WTC11 (cell line): Measurements from ENCODE around the gene PIP5K1A. TPM values are rescaled to one million over a fixed set of nuclear protein-coding genes. Genes with fewer than 3 reads are reported as not detected.

Experiments used
- ATAC-seq: fragments of 200-7000 bp; cut with Tn5 transposase; 2 replicates; pipeline ENCODE4 v1.10.0; 2021; ENCODE audit warnings: mild to moderate bottlenecking, moderate library complexity
- CTCF ChIA-PET: fragments of 300-600 bp; sonication (Branson Sonifier 250); formaldehyde crosslinking; loops from one replicate; lab custom pipeline; 2021; ENCODE audit warnings: antibody characterized with exemption; lab: Charles Lee
- POLR2A ChIA-PET: fragments of 350-600 bp; sonication (Branson Sonifier 250); formaldehyde crosslinking; loops from one replicate; lab custom pipeline; 2021; ENCODE audit warnings: antibody characterized with exemption; lab: Charles Lee
- DNase-seq: peaks from one replicate; pipeline ENCODE4 v3.0.0; 2021; ENCODE audit warnings: low spot score
- H3K27ac Mint-ChIP-seq: 2 replicates; pipeline ENCODE4 v1.8.0; 2021; ENCODE audit warnings: mixed read lengths
- H3K27me3 Mint-ChIP-seq: 2 replicates; pipeline ENCODE4 v1.8.0; 2021; ENCODE audit warnings: low read depth, mild to moderate bottlenecking, moderate library complexity, mixed read lengths
- H3K36me3 Mint-ChIP-seq: 2 replicates; pipeline ENCODE4 v1.8.0; 2021; ENCODE audit warnings: mixed read lengths
- H3K4me1 Mint-ChIP-seq: 2 replicates; pipeline ENCODE4 v1.8.0; 2022; ENCODE audit warnings: mixed read lengths
- H3K4me3 Mint-ChIP-seq: 2 replicates; pipeline ENCODE4 v1.8.0; 2021; ENCODE audit warnings: mild to moderate bottlenecking, moderate library complexity, mixed read lengths
- H3K9me3 Mint-ChIP-seq: 2 replicates; pipeline ENCODE4 v1.8.0; 2021; ENCODE audit warnings: mixed read lengths
- ARID4B ChIP-seq: sonication (generic); formaldehyde crosslinking; IDR thresholded peaks from 2 replicates; pipeline ENCODE4 v1.8.0; 2023; ENCODE audit warnings: missing genetic modification reagents, mild to moderate bottlenecking, borderline replicate concordance
- ATF6 ChIP-seq: sonication (generic); formaldehyde crosslinking; IDR thresholded peaks from 2 replicates; pipeline ENCODE4 v1.8.1; 2023; ENCODE audit warnings: mild to moderate bottlenecking, missing genetic modification reagents
- CREB1 ChIP-seq: sonication (generic); formaldehyde crosslinking; IDR thresholded peaks from 2 replicates; pipeline ENCODE4 v1.8.0; 2023; ENCODE audit warnings: mild to moderate bottlenecking, missing genetic modification reagents
- CREM ChIP-seq: sonication (generic); formaldehyde crosslinking; IDR thresholded peaks from 2 replicates; pipeline ENCODE4 v1.8.1; 2022; ENCODE audit warnings: mild to moderate bottlenecking, missing genetic modification reagents, moderate library complexity
- ELF4 ChIP-seq: sonication (generic); formaldehyde crosslinking; IDR thresholded peaks from 2 replicates; pipeline ENCODE4 v1.8.1; 2022; ENCODE audit warnings: low read depth, mild to moderate bottlenecking, moderate library complexity, missing genetic modification reagents
- FOXP4 ChIP-seq: sonication (generic); formaldehyde crosslinking; IDR thresholded peaks from 2 replicates; pipeline ENCODE4 v1.8.0; 2022; ENCODE audit warnings: mild to moderate bottlenecking, missing genetic modification reagents
- GRHL2 ChIP-seq: fragments of 250-450 bp; sonication (Bioruptor Pico); IDR thresholded peaks from 2 replicates; pipeline ENCODE4 v1.8.0; 2022; ENCODE audit warnings: mild to moderate bottlenecking, moderate library complexity; ENCODE audit not compliant: insufficient replicate concordance, severe bottlenecking
- KAT7 ChIP-seq: sonication (generic); formaldehyde crosslinking; IDR thresholded peaks from 2 replicates; pipeline ENCODE4 v1.8.1; 2023; ENCODE audit warnings: missing genetic modification reagents, mild to moderate bottlenecking, borderline replicate concordance
- MLX ChIP-seq: sonication (generic); formaldehyde crosslinking; IDR thresholded peaks from 2 replicates; pipeline ENCODE4 v1.8.1; 2023; ENCODE audit warnings: mild to moderate bottlenecking, missing genetic modification reagents, moderate library complexity
- NFATC4 ChIP-seq: fragments of 250-450 bp; sonication (Bioruptor Pico); IDR thresholded peaks from 2 replicates; pipeline ENCODE4 v1.9.0; 2021; ENCODE audit warnings: mild to moderate bottlenecking
- NR1H2 ChIP-seq: sonication (generic); formaldehyde crosslinking; IDR thresholded peaks from 2 replicates; pipeline ENCODE4 v1.9.0; 2021; ENCODE audit warnings: mild to moderate bottlenecking, moderate library complexity, missing genetic modification reagents
- NR2C2 ChIP-seq: sonication (generic); formaldehyde crosslinking; IDR thresholded peaks from 2 replicates; pipeline ENCODE4 v1.8.0; 2022; ENCODE audit warnings: mild to moderate bottlenecking, missing genetic modification reagents
- SMAD3 ChIP-seq: sonication (generic); formaldehyde crosslinking; IDR thresholded peaks from 2 replicates; pipeline ENCODE4 v1.8.0; 2022; ENCODE audit warnings: missing genetic modification reagents, mild to moderate bottlenecking, borderline replicate concordance
- SMAD4 ChIP-seq: sonication (generic); formaldehyde crosslinking; IDR thresholded peaks from 2 replicates; pipeline ENCODE4 v1.8.0; 2022; ENCODE audit warnings: mild to moderate bottlenecking, missing genetic modification reagents
- USF2 ChIP-seq: sonication (generic); formaldehyde crosslinking; IDR thresholded peaks from 2 replicates; pipeline ENCODE4 v1.8.1; 2023; ENCODE audit warnings: mild to moderate bottlenecking, missing genetic modification reagents, moderate library complexity
- ZNF138 ChIP-seq: sonication (generic); formaldehyde crosslinking; conservative IDR thresholded peaks from 2 replicates; pipeline ENCODE4 v1.8.1; 2022; ENCODE audit warnings: mild to moderate bottlenecking, moderate library complexity, missing genetic modification reagents
- ZNF232 ChIP-seq: sonication (generic); formaldehyde crosslinking; IDR thresholded peaks from 2 replicates; pipeline ENCODE4 v1.8.0; 2022; ENCODE audit warnings: mild to moderate bottlenecking, missing genetic modification reagents
- total RNA-seq: library from RNA; stranded (reverse); gene quantifications from 3 replicates; pipeline ENCODE4 v1.2.3, GENCODE V29; 2021

Gene PIP5K1A
- total RNA-seq, 1 experiment from 2014 or later: 81.3 TPM

- Mint-ChIP-seq H3K36me3 (peaks cover 24% of the 10 kb centered on the region), H3K4me1 (peaks cover 8% of the 10 kb centered on the region), H3K9me3 (no peaks in the 10 kb centered on the region), H3K27ac (peak overlapping the region; percentile 54), H3K4me3 (no peak overlapping the region), H3K27me3 (no peaks in the 10 kb centered on the region)
- ATAC-seq (peak; percentile 22; the same call in 1 of the 2 replicates), DNase-seq (no peak)
- TF ChIP-seq USF2 (CRISPR knock-in tag): peak; percentile 11; the same call in 1 of the 2 replicates
- TF ChIP-seq ZNF232 (CRISPR knock-in tag): no peak
- TF ChIP-seq ATF6 (CRISPR knock-in tag): no peak
- ChIA-PET CTCF (interaction anchor here (1.0 to 6.9 kb wide), 6 partner anchors 16 to 87 kb away, joined by 3 to 167 read pairs (median 3); no protein-coding TSS in a partner anchor), POLR2A (no interaction called here)
Observed at GRCh38 chr1:151158751-151159251, 39.6 kb upstream of the PIP5K1A start.

GRCh38 chr1:151159373-151159772 lies 39.0 kb upstream of the PIP5K1A start:
- ChIA-PET CTCF (interaction anchor here (1.0 to 6.9 kb wide), 6 partner anchors 17 to 88 kb away, joined by 3 to 167 read pairs (median 3); no protein-coding TSS in a partner anchor), POLR2A (no interaction called here)
- Mint-ChIP-seq H3K9me3 (no peaks in the 10 kb centered on the region), H3K27ac (peak overlapping the region; percentile 54), H3K4me3 (no peak overlapping the region), H3K4me1 (peaks cover 11% of the 10 kb centered on the region), H3K27me3 (no peaks in the 10 kb centered on the region), H3K36me3 (peaks cover 24% of the 10 kb centered on the region)
- DNase-seq (no peak), ATAC-seq (no peak)
- TF ChIP-seq CREM (CRISPR knock-in tag) (no peak), ELF4 (CRISPR knock-in tag) (no peak), SMAD4 (CRISPR knock-in tag) (no peak), NR2C2 (no peak), NR1H2 (CRISPR knock-in tag) (no peak), CREB1 (CRISPR knock-in tag) (no peak), ATF6 (CRISPR knock-in tag) (no peak)

- peak overlapping the region; percentile 50 for H3K27ac Mint-ChIP-seq
- POLR2A ChIA-PET: interaction anchor here (0.6 to 1.3 kb wide), 6 partner anchors 20 to 105 kb away, joined by 3 to 4 read pairs (median 3); partner anchors contain the start of gene MLLT11
- TF ChIP-seq SMAD3 (no peak), NFATC4 (CRISPR knock-in tag) (no peak), KAT7 (CRISPR knock-in tag) (no peak), ZNF138 (CRISPR knock-in tag) (no peak), GRHL2 (no peak), MLX (CRISPR knock-in tag) (no peak), ARID4B (no peak), FOXP4 (CRISPR knock-in tag) (no peak)
Observed at GRCh38 chr1:151164732-151165280, 33.5 kb upstream of the PIP5K1A start.

More at GRCh38 chr1:151164732-151165280, 33.5 kb upstream of the PIP5K1A start:
- no peak for DNase-seq
- H3K4me1 Mint-ChIP-seq: peaks cover 15% of the 10 kb centered on the region
- H3K4me3 Mint-ChIP-seq: peak overlapping the region; percentile 99
- CTCF ChIA-PET: interaction anchor here (0.5 to 4.1 kb wide), 13 partner anchors 8 to 627 kb away, joined by 3 to 39 read pairs (median 5); partner anchors contain the start of genes C1orf56, CDC42SE1, GABPB2 and MLLT11
- no peak for ATAC-seq
- H3K27me3 Mint-ChIP-seq: no peaks in the 10 kb centered on the region; the same call in 1 of the 2 replicates
- H3K36me3 Mint-ChIP-seq: peaks cover 34% of the 10 kb centered on the region
- no peaks in the 10 kb centered on the region for H3K9me3 Mint-ChIP-seq
